Heart right ventricle (tissue), 16 donors: ENCODE measurements around the gene LILRA5. TPM values are rescaled to one million over a fixed set of nuclear protein-coding genes. Genes with fewer than 3 reads are reported as not detected.

Experiments
- ATAC-seq, 8 donors: fragments of 200-7000 bp; cut with Tn5 transposase; one replicate each; pipeline ENCODE4 v1.9.1; 2020; ENCODE audit warnings: mild to moderate bottlenecking in 8 of 8, moderate library complexity in 8 of 8, moderate number of reproducible peaks in 1 of 8
- DNase-seq, 2 donors: peaks; one replicate each; pipeline ENCODE4 v3.0.0-alpha.2; 2020
- H3K27ac ChIP-seq, 10 donors: fragments of 200-600 bp; sonication (generic) in 2 of 10; one replicate each; pipeline versions ENCODE4 v1.5.0 to v1.8.0; 2020 to 2022; ENCODE audit warnings: mild to moderate bottlenecking in 3 of 10
- H3K27me3 ChIP-seq, 7 donors: fragments of 200-600 bp; one replicate each; pipeline ENCODE4 v1.8.0; 2021 to 2022; ENCODE audit warnings: mild to moderate bottlenecking in 2 of 7
- H3K36me3 ChIP-seq, 9 donors: fragments of 200-600 bp; sonication (generic) in 1 of 9; one replicate each; pipeline versions ENCODE4 v1.5.0 to v1.8.0; 2020 to 2022; ENCODE audit warnings: mild to moderate bottlenecking in 2 of 9
- H3K4me1 ChIP-seq, 9 donors: fragments of 200-600 bp; sonication (generic) in 1 of 9; one replicate each; pipeline versions ENCODE4 v1.5.0 to v1.8.0; 2020 to 2022; ENCODE audit warnings: mild to moderate bottlenecking in 4 of 9
- H3K4me3 ChIP-seq, 10 donors: fragments of 200-600 bp; sonication (generic) in 2 of 10; one replicate each; pipeline versions ENCODE4 v1.5.0 to v1.8.0; 2020 to 2022; ENCODE audit warnings: mild to moderate bottlenecking in 7 of 10, moderate library complexity in 2 of 10
- H3K9me3 ChIP-seq, 11 donors: fragments of 200-600 bp in 10 of 11; sonication (generic) in 2 of 11; one replicate each; pipeline versions ENCODE4 v1.5.0 to v1.8.0; 2013 to 2022; ENCODE audit warnings: mild to moderate bottlenecking in 2 of 11, control low read depth in 1 of 11, moderate library complexity in 1 of 11
- WGBS, 2 donors: extraction: QIAGEN DNeasy Blood & Tissue Kit; methylation state at CpG; one replicate each; pipeline ENCODE4 v1.1.7; 2013; ENCODE audit warnings: inconsistent platforms in 1 of 2; 5-methylcytosine and 5-hydroxymethylcytosine counted together
- intact Hi-C, 10 donors: fragments of 100-400 bp; cut with DNase I; formaldehyde crosslinking; loops; one replicate each; pipeline versions ENCODE4 v1.11.1 to v1.14.2; 2022
- polyA plus RNA-seq, 2 donors: library from polyadenylated mRNA; stranded (reverse); fragments of 200-250 nt; gene quantifications; one replicate each; pipeline ENCODE4 v1.2.3, GENCODE V29; 2013
- total RNA-seq, 10 donors: library from RNA; stranded (reverse); fragmentation: NEBNext Ultra II Directional in 3 of 10; extraction: Animal tissue kit (Norgen Biotek cat#: 25700) in 3 of 10; gene quantifications; one replicate each; pipeline versions ENCODE4 v1.2.1 to v1.2.4, GENCODE V29; 2021 to 2023
- TF ChIP-seq, protein P1 (sequence below), 9 donors: fragments of 200-600 bp; sonication (generic) in 2 of 9; IDR thresholded peaks; one replicate each; pipeline versions ENCODE4 v1.5.0 to v1.8.0; 2021 to 2022; ENCODE audit warnings: antibody characterized with exemption in 9 of 9, mild to moderate bottlenecking in 5 of 9, moderate library complexity in 1 of 9
- donor health status: Arrhythmogenic right ventricular cardiomyopathy.
- donor health status: ischemic (EF 13 %, LVEDD 7.1; RV severe dilation, severe dysfunction).
- donor health status: healthy with polysubstance abuse.
- donor health status: DM: no; HTN: yes; CAD: no.
- donor health status: DM: no; HTN: no; CAD: no.
- donor health status: ischemic (EF 25% LVEDD 6.9; RV normal size, moderate dysfunction).
- donor health status: ischemic (EF 25% LVEDD 5.7; RV mildly dilated, moderate dysfunction).
- donor health status: healthy.
- donor health status: DM: yes; HTN: yes; CAD: no.
- donor health status: Ischemic cardiomyopathy.
- donor health status: ischemic (EF 35%, LVEDD 5.7; RV mildly dilated, moderate dysfunction).
- donor health status: nonischemic (EF 11% LVEDD 7.7; RV severe dilation, severe dysfunction).
- donor health status: DM: yes; HTN: yes; CAD: no.
- donor health status: PGD.
- donor health status: ischemic (EF 29% LVEDD 5.4; RV normal size, mild dysfunction).
- donor health status: nonischemic (EF 23%, LVEDD 6.1; RV moderate dilation, normal function).

Gene LILRA5
- total and polyA plus RNA-seq, 12 donors: 0.26 to 8.5 (median 1.3) TPM

DNA sequence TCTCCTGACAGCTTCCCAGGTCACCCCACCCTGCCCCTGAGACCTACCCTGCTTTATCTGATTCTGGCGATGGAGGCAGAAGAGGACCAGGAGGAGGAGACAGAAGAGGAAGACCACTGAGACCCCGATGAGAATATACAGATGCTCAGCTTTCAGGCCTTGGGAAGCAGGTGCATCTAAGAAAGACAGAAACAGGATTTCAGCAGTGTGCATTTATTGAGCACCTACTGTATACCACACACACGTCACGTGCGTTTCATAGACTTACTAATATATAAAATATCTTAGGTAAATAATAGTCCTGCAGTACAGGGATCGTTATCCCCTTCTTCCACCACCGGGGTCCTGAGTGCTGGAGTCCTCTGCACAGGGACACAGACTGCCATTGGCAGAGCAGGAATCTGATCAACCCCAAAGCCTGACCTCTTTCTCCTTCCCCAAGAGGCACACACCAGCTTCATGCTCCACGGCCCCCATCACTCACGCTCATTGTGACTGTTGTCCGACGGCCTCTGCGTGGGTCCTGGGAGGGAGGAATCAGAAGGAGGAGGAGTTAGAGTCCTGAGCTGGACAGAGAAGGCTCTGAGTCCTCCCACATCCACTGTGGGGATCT is 43.6 kb upstream of the LILRA5 start:
- ATAC-seq: no peak
- TF ChIP-seq, protein P1, sequence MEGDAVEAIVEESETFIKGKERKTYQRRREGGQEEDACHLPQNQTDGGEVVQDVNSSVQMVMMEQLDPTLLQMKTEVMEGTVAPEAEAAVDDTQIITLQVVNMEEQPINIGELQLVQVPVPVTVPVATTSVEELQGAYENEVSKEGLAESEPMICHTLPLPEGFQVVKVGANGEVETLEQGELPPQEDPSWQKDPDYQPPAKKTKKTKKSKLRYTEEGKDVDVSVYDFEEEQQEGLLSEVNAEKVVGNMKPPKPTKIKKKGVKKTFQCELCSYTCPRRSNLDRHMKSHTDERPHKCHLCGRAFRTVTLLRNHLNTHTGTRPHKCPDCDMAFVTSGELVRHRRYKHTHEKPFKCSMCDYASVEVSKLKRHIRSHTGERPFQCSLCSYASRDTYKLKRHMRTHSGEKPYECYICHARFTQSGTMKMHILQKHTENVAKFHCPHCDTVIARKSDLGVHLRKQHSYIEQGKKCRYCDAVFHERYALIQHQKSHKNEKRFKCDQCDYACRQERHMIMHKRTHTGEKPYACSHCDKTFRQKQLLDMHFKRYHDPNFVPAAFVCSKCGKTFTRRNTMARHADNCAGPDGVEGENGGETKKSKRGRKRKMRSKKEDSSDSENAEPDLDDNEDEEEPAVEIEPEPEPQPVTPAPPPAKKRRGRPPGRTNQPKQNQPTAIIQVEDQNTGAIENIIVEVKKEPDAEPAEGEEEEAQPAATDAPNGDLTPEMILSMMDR (IDR thresholded peaks at IDR 0.05): no peak
- WGBS, 2 donors: 79 to 81% methylated on average over 12 of the region's 12 CpGs

DNA sequence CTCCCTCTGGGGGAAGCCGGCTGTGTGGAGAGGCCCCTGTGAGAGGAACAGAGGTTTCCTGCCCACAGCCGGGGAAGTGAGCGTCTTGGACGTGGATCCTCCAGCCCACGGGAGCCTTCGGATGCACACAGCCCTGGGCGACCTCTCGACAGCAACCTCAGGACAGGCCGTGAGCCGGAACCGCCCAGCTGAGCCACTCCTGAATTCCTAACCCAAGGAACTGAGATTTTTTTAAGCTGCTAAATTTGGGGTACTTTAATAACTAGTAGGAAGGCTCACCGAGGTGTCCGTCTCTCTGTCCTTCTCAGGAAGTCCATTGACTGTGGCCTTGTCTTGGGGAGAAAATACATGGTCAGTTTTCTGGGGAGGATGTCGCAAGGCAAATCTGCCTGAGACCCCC is 42.7 kb upstream of the LILRA5 start:
- Histone ChIP-seq H3K4me1 (peaks cover 0 to 14% (median 0%) of the 10 kb centered on the region in 9 donors), H3K36me3 (peaks cover 0 to 37% (median 0%) of the 10 kb centered on the region in 9 donors), H3K27ac (no peak overlapping the region), H3K9me3 (no peaks in the 10 kb centered on the region), H3K27me3 (peaks cover 0 to 25% (median 4%) of the 10 kb centered on the region in 7 donors), H3K4me3 (no peak overlapping the region)
- no peak for DNase-seq
- TF ChIP-seq, protein P1 (IDR thresholded peaks at IDR 0.05): no peak
- no peak for ATAC-seq
- WGBS, 2 donors: 70 to 75% methylated on average over 14 of the region's 14 CpGs
- intact Hi-C loops: no loop called here

More for the DNA sequence above, 43.6 kb upstream of the LILRA5 start:
- Histone ChIP-seq H3K9me3 (no peaks in the 10 kb centered on the region), H3K27ac (no peak overlapping the region), H3K4me3 (no peak overlapping the region), H3K36me3 (peaks cover 0 to 37% (median 0%) of the 10 kb centered on the region in 9 donors), H3K27me3 (peaks cover 0 to 21% (median 4%) of the 10 kb centered on the region in 7 donors), H3K4me1 (peaks cover 0 to 19% (median 0%) of the 10 kb centered on the region in 9 donors)
- intact Hi-C loops: no loop called here
- no peak for DNase-seq

DNA sequence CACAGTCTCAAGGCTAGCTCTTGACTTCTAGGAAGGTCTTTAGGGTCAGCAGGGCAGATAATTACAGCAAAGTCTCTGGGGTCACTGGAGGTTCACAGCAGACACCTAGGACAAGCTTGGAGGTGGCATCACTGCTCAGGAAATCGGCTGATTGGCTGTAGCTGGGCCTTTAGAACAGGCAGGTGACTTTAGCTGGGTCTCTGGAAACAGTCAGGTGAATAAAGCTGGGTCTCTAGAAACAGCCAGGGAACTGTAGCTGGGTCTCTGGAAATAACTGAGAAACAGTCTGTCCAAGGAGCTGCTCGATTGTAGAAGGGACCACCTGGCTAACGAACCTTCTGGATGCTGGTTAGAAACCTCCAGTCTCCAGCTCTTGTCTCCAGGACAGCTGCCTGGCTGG is 41.8 kb upstream of the LILRA5 start:
- H3K4me3 ChIP-seq: no peak overlapping the region
- peaks cover 0 to 31% (median 4%) of the 10 kb centered on the region in 7 donors for H3K27me3 ChIP-seq
- TF ChIP-seq, protein P1 (IDR thresholded peaks at IDR 0.05): no peak
- H3K9me3 ChIP-seq: no peaks in the 10 kb centered on the region
- DNase-seq: no peak
- H3K36me3 ChIP-seq: peaks cover 0 to 37% (median 0%) of the 10 kb centered on the region in 9 donors
- peaks cover 0 to 13% (median 0%) of the 10 kb centered on the region in 9 donors for H3K4me1 ChIP-seq
- intact Hi-C loops: no loop called here
- WGBS, 2 donors: 57 to 62% methylated on average over 3 of the region's 3 CpGs
- no peak for ATAC-seq
- H3K27ac ChIP-seq: no peak overlapping the region

DNA sequence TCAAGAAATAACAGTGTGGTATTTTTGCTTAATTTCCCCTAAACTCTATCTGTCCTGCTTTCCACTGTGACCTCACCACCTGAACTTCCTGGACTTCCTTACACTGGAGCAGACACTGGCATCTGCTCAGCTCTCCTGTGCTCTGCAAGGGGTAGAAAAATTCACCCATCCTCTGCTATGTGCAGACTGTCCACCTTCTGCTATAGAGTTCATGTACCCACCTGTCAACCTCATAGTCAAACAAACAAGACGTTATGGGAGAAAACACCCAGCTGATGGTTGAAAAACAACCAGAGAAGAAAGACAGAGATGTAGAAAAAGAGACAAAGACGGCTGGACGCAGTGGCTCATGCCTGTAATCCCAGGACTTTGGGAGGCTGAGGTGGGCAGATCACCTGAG is 39.6 kb upstream of the LILRA5 start:
- no peak for ATAC-seq
- TF ChIP-seq, protein P1 (IDR thresholded peaks at IDR 0.05): no peak
- peak overlapping the region in 1 of 10 donors; percentile 20 for H3K27ac ChIP-seq

More for the DNA sequence above, 39.6 kb upstream of the LILRA5 start:
- H3K9me3 ChIP-seq: no peaks in the 10 kb centered on the region
- WGBS, 2 donors: 70 to 76% methylated on average over 3 of the region's 3 CpGs
- H3K36me3 ChIP-seq: peaks cover 0 to 37% (median 0%) of the 10 kb centered on the region in 9 donors
- H3K4me3 ChIP-seq: no peak overlapping the region
- H3K4me1 ChIP-seq: peaks cover 0 to 13% (median 0%) of the 10 kb centered on the region in 9 donors
- intact Hi-C loops: no loop called here
- H3K27me3 ChIP-seq: peaks cover 0 to 32% (median 7%) of the 10 kb centered on the region in 7 donors
- DNase-seq: no peak
